PFSK-1 (cell line): ENCODE data around the gene CDCA7L.

Experiments
- FOXP2 ChIP-seq: optimal IDR thresholded peaks from 2 replicates; pipeline ENCODE3; 2011; ENCODE audit warnings: borderline replicate concordance, control low read depth, inconsistent platforms; ENCODE audit not compliant: insufficient read depth; ENCODE audit errors: extremely low read length, extremely low read depth
- POLR2AphosphoS5 ChIP-seq: IDR thresholded peaks from 2 replicates; pipeline ENCODE4 v1.6.1; 2012; ENCODE audit warnings: low read depth, mild to moderate bottlenecking, control low read depth, low read length, moderate library complexity
- REST ChIP-seq, 2 experiments: IDR thresholded peaks; 2 replicates each; pipeline versions ENCODE4 v1.6.1 to v1.8.0; 2011 to 2012; ENCODE audit warnings: low read depth in 2 of 2, low read length in 2 of 2, control low read depth in 1 of 2, inconsistent platforms in 1 of 2, mild to moderate bottlenecking in 1 of 2, moderate library complexity in 1 of 2; ENCODE audit not compliant: insufficient read depth in 1 of 2
- SIN3A ChIP-seq: IDR thresholded peaks from 2 replicates; pipeline ENCODE4 v1.6.1; 2012; ENCODE audit warnings: mild to moderate bottlenecking, low read length, moderate library complexity, borderline replicate concordance; ENCODE audit not compliant: insufficient read depth
- TAF1 ChIP-seq: IDR thresholded peaks from 2 replicates; pipeline ENCODE4 v1.6.1; 2012; ENCODE audit warnings: low read length, control low read depth, borderline replicate concordance; ENCODE audit not compliant: insufficient read depth

Gene CDCA7L

DNA sequence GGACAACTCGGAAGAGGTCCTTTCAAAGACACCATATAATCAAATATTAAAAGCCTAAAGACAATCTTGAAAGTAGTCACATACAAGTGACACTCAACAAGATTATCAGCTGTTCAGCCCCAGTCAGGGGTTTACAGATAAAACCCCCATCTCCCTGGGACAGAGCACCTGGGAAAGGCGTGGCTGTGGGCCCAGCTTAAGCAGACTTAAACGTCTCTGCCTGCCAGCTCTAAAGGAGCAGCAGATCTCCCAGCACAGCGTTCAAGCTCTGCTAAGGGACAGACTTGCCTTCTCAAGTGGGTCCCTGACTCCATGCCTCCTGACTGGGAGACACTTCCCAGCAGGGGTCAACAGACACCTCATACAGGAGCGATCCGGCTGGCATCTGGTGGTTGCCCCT lies 18.0 kb downstream of the CDCA7L start:
- TF ChIP-seq FOXP2 (no peak), TAF1 (no peak), POLR2AphosphoS5 (no peak), SIN3A (no peak), REST (IDR thresholded peaks at IDR 0.05; ENCODE audit: insufficient read depth in 1 of 2, low read depth in 2 of 2, low read length in 2 of 2) (no peak)

DNA sequence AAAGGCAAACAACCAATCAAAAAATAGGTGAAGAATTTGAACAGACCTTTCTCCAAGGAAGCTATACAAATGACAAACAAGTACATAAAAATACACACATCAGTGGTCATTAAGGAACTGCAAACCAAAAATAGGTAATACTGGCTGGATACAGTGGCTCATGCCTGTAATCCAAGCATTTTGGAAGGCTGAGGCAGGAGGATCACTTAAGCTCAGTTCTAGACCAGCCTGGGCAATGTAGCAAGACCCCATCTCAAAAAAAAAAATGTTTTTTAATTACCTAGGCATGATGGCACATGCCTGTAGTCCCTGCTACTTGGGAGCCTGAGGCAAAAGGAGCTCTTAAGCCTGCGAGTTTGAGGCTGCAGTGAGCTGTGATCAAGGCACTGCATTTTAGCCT lies 19.3 kb downstream of the CDCA7L start:
- no peak for TF ChIP-seq REST (IDR thresholded peaks at IDR 0.05; ENCODE audit: insufficient read depth in 1 of 2, low read depth in 2 of 2, low read length in 2 of 2)
- no peak for TF ChIP-seq TAF1
- no peak for TF ChIP-seq POLR2AphosphoS5
- TF ChIP-seq SIN3A: no peak

GRCh38 chr7:21923658-21924057 lies 22.0 kb downstream of the CDCA7L start:
- TF ChIP-seq REST (IDR thresholded peaks at IDR 0.05; ENCODE audit: insufficient read depth in 1 of 2, low read depth in 2 of 2, low read length in 2 of 2) (no peak), FOXP2 (no peak), SIN3A (no peak), TAF1 (no peak), POLR2AphosphoS5 (no peak)

- TF ChIP-seq TAF1: no peak
- no peak for TF ChIP-seq SIN3A
- TF ChIP-seq POLR2AphosphoS5: no peak
- TF ChIP-seq REST (IDR thresholded peaks at IDR 0.05; ENCODE audit: insufficient read depth in 1 of 2, low read depth in 2 of 2, low read length in 2 of 2): no peak
- no peak for TF ChIP-seq FOXP2
Observed at GRCh38 chr7:21922605-21923004, 23.1 kb downstream of the CDCA7L start.

GRCh38 chr7:21920936-21921335 lies 24.8 kb downstream of the CDCA7L start:
- no peak for TF ChIP-seq POLR2AphosphoS5
- TF ChIP-seq TAF1: no peak
- TF ChIP-seq FOXP2: no peak
- no peak for TF ChIP-seq SIN3A
- TF ChIP-seq REST (IDR thresholded peaks at IDR 0.05; ENCODE audit: insufficient read depth in 1 of 2, low read depth in 2 of 2, low read length in 2 of 2): no peak
